HG03469 (cell line): Measurements from ENCODE around the gene ADGRF3.
"Not testable (repeated sequence)": the region's sequence is repeated elsewhere in the genome, so short reads cannot be mapped to it uniquely, and the experiment has no call there.

Source experiments
- ATAC-seq: cut with Tn5 transposase; IDR thresholded peaks from one replicate; pipeline ENCODE4 v1.9.1; 2021; ENCODE audit warnings: mild to moderate bottlenecking, moderate library complexity, moderate number of reproducible peaks; ENCODE audit not compliant: unreplicated experiment

Gene ADGRF3

GRCh38 chr2:26318950-26319349, 27.6 kb downstream of the ADGRF3 start:
- ATAC-seq, result no peak

GRCh38 chr2:26317377-26318105, 29.0 kb downstream of the ADGRF3 start:
- ATAC-seq, result no peak

- ATAC-seq, result no peak
Observed at GRCh38 chr2:26316845-26317244, 29.7 kb downstream of the ADGRF3 start.

GRCh38 chr2:26316041-26316440, 30.5 kb downstream of the ADGRF3 start:
- no peak for ATAC-seq

- ATAC-seq, result no peak
Observed at GRCh38 chr2:26314243-26314642, 32.3 kb downstream of the ADGRF3 start.

- no peak for ATAC-seq
Observed at GRCh38 chr2:26313446-26313845, 33.1 kb downstream of the ADGRF3 start.

- ATAC-seq, result no peak
Observed at GRCh38 chr2:26312471-26312870, 34.1 kb downstream of the ADGRF3 start.

GRCh38 chr2:26309921-26310320, 36.7 kb downstream of the ADGRF3 start:
- no peak for ATAC-seq

GRCh38 chr2:26305540-26305939, 41.0 kb downstream of the ADGRF3 start:
- ATAC-seq, result no peak

- ATAC-seq, result not testable (repeated sequence)
Observed at GRCh38 chr2:26305094-26305493, 41.5 kb downstream of the ADGRF3 start.

- ATAC-seq, result no peak
Observed at GRCh38 chr2:26302846-26303245, 43.7 kb downstream of the ADGRF3 start.

GRCh38 chr2:26300234-26300925, 46.2 kb downstream of the ADGRF3 start:
- no peak for ATAC-seq

- ATAC-seq, result no peak
Observed at GRCh38 chr2:26299471-26300101, 47.0 kb downstream of the ADGRF3 start.

- ATAC-seq, result no peak
Observed at GRCh38 chr2:26298638-26299393, 47.8 kb downstream of the ADGRF3 start.

GRCh38 chr2:26298286-26298637, 48.3 kb downstream of the ADGRF3 start:
- no peak for ATAC-seq

- ATAC-seq, result no peak
Observed at GRCh38 chr2:26297061-26297460, 49.5 kb downstream of the ADGRF3 start.

GRCh38 chr2:26295511-26295910, 51.1 kb downstream of the ADGRF3 start:
- no peak for ATAC-seq

- no peak for ATAC-seq
Observed at GRCh38 chr2:26292646-26293045, 53.9 kb downstream of the ADGRF3 start.

- ATAC-seq, result no peak
Observed at GRCh38 chr2:26290001-26290400, 56.6 kb downstream of the ADGRF3 start.

GRCh38 chr2:26285931-26286330, 60.7 kb downstream of the ADGRF3 start:
- no peak for ATAC-seq

GRCh38 chr2:26284132-26284531, 62.5 kb downstream of the ADGRF3 start:
- ATAC-seq, result no peak
